ENCODE results near the gene NFKB1.

NFKB1 gene

GRCh38 chr4:102647117-102647516 lies 146.0 kb downstream of the NFKB1 start:
- no peak overlapping the region for H3K4me3 ChIP-seq (ENCODE audit: low read length)
- no peaks in the 10 kb centered on the region for H3K27me3 ChIP-seq (ENCODE audit: insufficient read depth, low read length, poor library complexity)
- H3K4me1 ChIP-seq (ENCODE audit: control insufficient read depth, low read depth, low read length), result no peaks in the 10 kb centered on the region
- no peaks in the 10 kb centered on the region for H3K36me3 ChIP-seq (ENCODE audit: control insufficient read depth, insufficient read depth, low read length)
- H3K4ac ChIP-seq (ENCODE audit: low read depth, low read length), result no peak overlapping the region
- H2BK15ac ChIP-seq (replicated peaks; ENCODE audit: low read depth), result no peak overlapping the region
- H4K5ac ChIP-seq (ENCODE audit: low read length), result no peak overlapping the region
- H3K79me1 ChIP-seq (ENCODE audit: low read length), result no peaks in the 10 kb centered on the region
- no peak overlapping the region for H4K8ac ChIP-seq (ENCODE audit: low read depth, low read length)
- no CpG with 5 or more reads among the region's 1 CpG for WGBS (ENCODE audit: extremely low coverage, insufficient coverage, low lambda C conversion rate)
- no peak overlapping the region for H2AK5ac ChIP-seq (ENCODE audit: low read length)
- H3K9ac ChIP-seq (ENCODE audit: low read length), result no peak overlapping the region
- no peak overlapping the region for H3K27ac ChIP-seq (ENCODE audit: low read depth, low read length)
- no peak for DNase-seq
- no peak overlapping the region for H2BK120ac ChIP-seq (ENCODE audit: low read depth, low read length)
- H3K18ac ChIP-seq (ENCODE audit: low read length), result no peak overlapping the region
- no peak overlapping the region for H2BK5ac ChIP-seq (ENCODE audit: low read length)
- no peak overlapping the region for H3K4me2 ChIP-seq (ENCODE audit: low read length)
- H3K56ac ChIP-seq (ENCODE audit: low read length), result no peak overlapping the region
- H3K23ac ChIP-seq (ENCODE audit: low read length), result no peak overlapping the region
- H3K79me2 ChIP-seq (ENCODE audit: control insufficient read depth, insufficient read depth, low read length), result no peaks in the 10 kb centered on the region

DNA sequence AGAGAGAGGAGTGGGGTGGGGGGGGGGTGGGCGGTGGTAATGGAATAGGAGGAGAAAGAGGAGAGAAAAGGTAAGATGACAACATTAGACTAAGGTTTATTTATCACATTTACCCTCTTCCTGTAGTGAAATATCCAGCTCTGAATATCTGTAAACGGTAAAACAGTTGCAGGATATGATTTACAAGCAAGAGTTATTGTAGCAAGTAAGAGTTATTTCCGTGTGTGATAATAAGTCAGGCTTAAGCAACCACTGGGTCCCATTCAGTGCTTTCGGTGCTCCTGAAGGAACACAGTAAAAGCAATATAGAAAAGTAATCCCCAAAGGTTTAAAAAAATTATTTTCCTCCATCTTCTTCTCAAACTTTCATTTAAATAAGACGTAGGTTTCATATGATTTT lies 156.0 kb downstream of the NFKB1 start:
- Histone ChIP-seq H2BK5ac (ENCODE audit: low read length) (no peak overlapping the region), H3K4me2 (ENCODE audit: low read length) (no peak overlapping the region), H3K4me1 (ENCODE audit: control insufficient read depth, low read depth, low read length) (no peaks in the 10 kb centered on the region), H3K56ac (ENCODE audit: low read length) (no peak overlapping the region), H2AK5ac (ENCODE audit: low read length) (no peak overlapping the region), H4K8ac (ENCODE audit: low read depth, low read length) (no peak overlapping the region), H3K79me1 (ENCODE audit: low read length) (no peaks in the 10 kb centered on the region), H3K18ac (ENCODE audit: low read length) (no peak overlapping the region), H3K4me3 (ENCODE audit: low read length) (no peak overlapping the region), H2BK120ac (ENCODE audit: low read depth, low read length) (no peak overlapping the region), H3K4ac (ENCODE audit: low read depth, low read length) (no peak overlapping the region), H2BK15ac (replicated peaks; ENCODE audit: low read depth) (no peak overlapping the region), H3K23ac (ENCODE audit: low read length) (no peak overlapping the region), H3K9ac (ENCODE audit: low read length) (no peak overlapping the region), H3K27ac (ENCODE audit: low read depth, low read length) (no peak overlapping the region), H4K5ac (ENCODE audit: low read length) (no peak overlapping the region), H3K36me3 (ENCODE audit: control insufficient read depth, insufficient read depth, low read length) (no peaks in the 10 kb centered on the region), H3K27me3 (ENCODE audit: insufficient read depth, low read length, poor library complexity) (no peaks in the 10 kb centered on the region), H3K79me2 (ENCODE audit: control insufficient read depth, insufficient read depth, low read length) (no peaks in the 10 kb centered on the region)
- no CpG with 5 or more reads among the region's 5 CpGs for WGBS (ENCODE audit: extremely low coverage, insufficient coverage, low lambda C conversion rate)
- DNase-seq, result no peak

GRCh38 chr4:102663073-102663472 lies 161.9 kb downstream of the NFKB1 start:
- Histone ChIP-seq H2BK120ac (ENCODE audit: low read depth, low read length) (no peak overlapping the region), H3K4ac (ENCODE audit: low read depth, low read length) (no peak overlapping the region), H2AK5ac (ENCODE audit: low read length) (no peak overlapping the region), H4K5ac (ENCODE audit: low read length) (no peak overlapping the region), H3K18ac (ENCODE audit: low read length) (no peak overlapping the region), H4K8ac (ENCODE audit: low read depth, low read length) (no peak overlapping the region), H3K4me1 (ENCODE audit: control insufficient read depth, low read depth, low read length) (no peaks in the 10 kb centered on the region), H3K4me3 (ENCODE audit: low read length) (no peak overlapping the region), H3K79me2 (ENCODE audit: control insufficient read depth, insufficient read depth, low read length) (no peaks in the 10 kb centered on the region), H3K56ac (ENCODE audit: low read length) (no peak overlapping the region), H2BK5ac (ENCODE audit: low read length) (no peak overlapping the region), H3K79me1 (ENCODE audit: low read length) (no peaks in the 10 kb centered on the region), H3K27me3 (ENCODE audit: insufficient read depth, low read length, poor library complexity) (no peaks in the 10 kb centered on the region), H3K27ac (ENCODE audit: low read depth, low read length) (no peak overlapping the region), H3K36me3 (ENCODE audit: control insufficient read depth, insufficient read depth, low read length) (no peaks in the 10 kb centered on the region), H3K9ac (ENCODE audit: low read length) (no peak overlapping the region), H3K4me2 (ENCODE audit: low read length) (no peak overlapping the region), H2BK15ac (replicated peaks; ENCODE audit: low read depth) (no peak overlapping the region), H3K23ac (ENCODE audit: low read length) (no peak overlapping the region)
- no peak for DNase-seq
- no CpG with 5 or more reads among the region's 1 CpG for WGBS (ENCODE audit: extremely low coverage, insufficient coverage, low lambda C conversion rate)

- Histone ChIP-seq H3K4me3 (ENCODE audit: low read length) (no peak overlapping the region), H3K18ac (ENCODE audit: low read length) (no peak overlapping the region)
- no CpG with 5 or more reads among the region's 3 CpGs for WGBS (ENCODE audit: extremely low coverage, insufficient coverage, low lambda C conversion rate)
These were observed 164.4 kb downstream of the NFKB1 start for GRCh38 chr4:102665527-102665926.

More at GRCh38 chr4:102665527-102665926, 164.4 kb downstream of the NFKB1 start:
- Histone ChIP-seq H3K36me3 (ENCODE audit: control insufficient read depth, insufficient read depth, low read length) (no peaks in the 10 kb centered on the region), H2BK5ac (ENCODE audit: low read length) (no peak overlapping the region), H3K4ac (ENCODE audit: low read depth, low read length) (no peak overlapping the region), H3K4me1 (ENCODE audit: control insufficient read depth, low read depth, low read length) (no peaks in the 10 kb centered on the region), H3K27ac (ENCODE audit: low read depth, low read length) (no peak overlapping the region), H2AK5ac (ENCODE audit: low read length) (no peak overlapping the region), H3K9ac (ENCODE audit: low read length) (no peak overlapping the region), H3K27me3 (ENCODE audit: insufficient read depth, low read length, poor library complexity) (no peaks in the 10 kb centered on the region), H2BK15ac (replicated peaks; ENCODE audit: low read depth) (no peak overlapping the region), H4K8ac (ENCODE audit: low read depth, low read length) (no peak overlapping the region), H3K56ac (ENCODE audit: low read length) (no peak overlapping the region), H3K79me1 (ENCODE audit: low read length) (no peaks in the 10 kb centered on the region), H4K5ac (ENCODE audit: low read length) (no peak overlapping the region), H3K4me2 (ENCODE audit: low read length) (no peak overlapping the region), H3K79me2 (ENCODE audit: control insufficient read depth, insufficient read depth, low read length) (no peaks in the 10 kb centered on the region), H2BK120ac (ENCODE audit: low read depth, low read length) (no peak overlapping the region), H3K23ac (ENCODE audit: low read length) (no peak overlapping the region)
- no peak for DNase-seq

Measured in mesendoderm (in vitro differentiated cells).